Activated CD4-positive, CD25-positive, alpha-beta regulatory T cell treated with anti-CD3 and anti-CD28 coated beads, Interleukin-2, amount 50 U/mL, for 24 hours (primary cell): Measurements from ENCODE around the gene AP5S1.
A peak's percentile ranks its signal among the peaks of the same experiment; 100 is the strongest.
"Not testable (repeated sequence)": the region's sequence is repeated elsewhere in the genome, so short reads cannot be mapped to it uniquely, and the experiment has no call there.

Source experiments
- ATAC-seq, 2 donors: fragments of 150-1000 bp; cut with Tn5 transposase; one replicate each; pipeline ENCODE4 v1.10.0; 2021; ENCODE audit warnings: mild to moderate bottlenecking in 1 of 2, moderate library complexity in 1 of 2

AP5S1 gene, protein sequence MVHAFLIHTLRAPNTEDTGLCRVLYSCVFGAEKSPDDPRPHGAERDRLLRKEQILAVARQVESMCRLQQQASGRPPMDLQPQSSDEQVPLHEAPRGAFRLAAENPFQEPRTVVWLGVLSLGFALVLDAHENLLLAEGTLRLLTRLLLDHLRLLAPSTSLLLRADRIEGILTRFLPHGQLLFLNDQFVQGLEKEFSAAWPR

DNA sequence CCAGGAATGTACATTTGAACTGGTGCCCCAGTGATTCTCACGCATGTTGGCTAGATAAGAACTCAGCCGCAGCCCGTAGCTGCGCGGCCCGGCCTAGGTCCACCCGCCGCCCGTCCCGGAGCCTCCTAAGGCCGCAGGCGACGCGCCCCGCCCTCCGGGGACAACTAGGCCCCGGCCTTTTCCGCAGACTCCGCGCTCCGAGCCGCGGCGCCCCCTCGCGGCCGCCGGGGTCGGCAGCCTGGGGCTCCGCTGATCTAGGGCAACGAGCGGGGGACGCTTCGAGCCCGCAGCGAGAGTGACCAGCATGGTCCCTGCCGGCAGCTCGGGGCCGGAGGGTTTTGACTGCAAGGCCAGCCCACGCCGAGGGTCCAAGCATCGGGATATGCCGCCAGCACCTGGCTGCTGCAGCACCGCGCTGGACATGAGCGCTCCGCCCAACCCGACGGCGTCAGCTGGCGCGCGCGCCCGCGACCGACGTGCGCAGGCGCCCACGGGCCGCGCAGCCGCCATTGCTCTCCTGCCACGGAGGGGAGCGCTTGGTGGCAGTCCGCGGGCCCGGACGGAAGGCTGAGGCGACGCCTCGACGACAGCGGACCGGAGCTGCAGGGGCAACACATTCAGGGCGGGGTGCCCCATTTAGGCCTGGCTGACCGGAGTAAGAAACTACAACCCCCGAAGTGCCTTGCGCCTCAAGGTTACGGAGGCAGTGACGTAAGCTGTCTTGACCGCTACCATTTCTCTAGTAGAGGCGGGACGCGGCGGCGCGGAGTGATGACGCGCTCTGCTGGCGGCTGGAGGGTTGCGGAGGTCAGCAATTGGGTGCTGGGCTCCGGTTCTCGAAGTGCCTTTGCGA, at the start of gene AP5S1:
TSS of gene AP5S1 (plus strand) at position 500 of the 853 bp plus-strand sequence. CDS start 1,571 bp downstream, outside the sequence.
- peak; percentile 84 to 85 for ATAC-seq

DNA sequence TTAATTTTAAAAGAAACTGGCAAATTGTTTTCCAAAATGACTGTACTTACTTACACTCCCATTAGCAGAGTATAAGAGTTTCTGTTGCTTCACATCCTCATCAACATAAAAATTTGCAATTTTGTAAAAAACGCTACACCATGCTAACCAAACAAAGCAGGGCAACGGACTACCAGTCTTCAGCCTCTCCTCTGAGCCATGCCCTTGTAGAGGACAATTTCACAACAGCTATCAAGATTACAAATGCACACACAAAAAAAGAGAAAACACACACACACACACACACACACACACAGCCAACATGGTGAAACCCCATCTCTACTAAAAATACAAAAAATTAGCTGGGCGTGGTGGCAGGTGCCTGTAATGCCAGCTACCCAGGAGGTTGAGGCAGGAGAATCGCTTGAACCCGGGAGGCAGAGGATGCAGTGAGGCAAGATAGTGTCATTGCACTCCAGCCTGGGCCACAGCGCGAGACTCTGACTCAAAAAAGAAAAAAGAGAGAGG, 48.7 kb upstream of the AP5S1 start:
- no peak for ATAC-seq

DNA sequence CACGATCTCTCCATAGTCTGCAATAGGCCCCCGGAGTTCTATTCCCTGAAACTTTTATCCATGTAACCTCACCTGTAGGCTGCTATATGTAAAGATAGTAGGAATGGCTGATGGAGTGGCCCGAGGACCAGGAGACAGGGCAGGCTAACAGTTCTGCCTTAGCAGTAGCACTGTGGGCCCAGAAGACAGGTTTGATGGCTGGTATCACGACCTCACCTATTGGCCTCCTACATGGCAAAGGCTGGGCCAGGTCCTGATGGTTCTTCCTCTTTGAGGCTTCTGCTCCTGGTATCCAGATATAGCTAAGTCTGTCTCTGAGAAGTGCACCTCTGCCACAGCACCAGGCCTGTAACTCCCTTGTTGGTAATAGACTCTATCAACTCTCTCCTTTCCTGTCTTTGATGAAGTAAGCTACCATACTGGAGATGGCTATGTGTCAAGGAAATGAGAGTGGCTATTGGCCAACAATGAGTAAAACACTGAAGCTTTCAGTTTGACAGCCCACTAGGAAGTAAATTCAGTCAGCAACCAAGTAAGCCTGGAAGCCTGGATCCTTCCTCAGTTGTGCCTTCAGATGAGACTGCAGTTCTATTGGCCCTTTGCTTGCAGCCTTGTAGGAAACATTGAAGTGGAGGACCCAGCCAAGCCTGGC, 44.8 kb upstream of the AP5S1 start:
- ATAC-seq, result no peak

DNA sequence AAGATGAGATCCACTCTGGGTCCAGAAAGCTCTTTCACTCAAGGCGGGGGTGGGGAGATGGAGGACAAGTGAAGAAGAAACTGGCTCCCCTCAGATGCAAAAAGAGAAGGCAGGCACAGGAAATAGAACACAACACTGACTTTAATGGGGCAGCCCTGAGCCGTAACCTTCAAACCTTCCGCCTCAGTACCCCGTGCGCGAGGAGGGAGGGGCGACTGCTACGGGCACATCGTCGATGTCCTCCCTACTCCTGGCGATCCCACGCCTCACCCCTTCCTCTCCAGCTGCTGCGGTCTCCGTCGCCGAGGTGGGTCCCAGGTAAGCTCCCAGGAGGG, 43.0 kb upstream of the AP5S1 start:
- ATAC-seq, result peak; percentile 39 to 55

DNA sequence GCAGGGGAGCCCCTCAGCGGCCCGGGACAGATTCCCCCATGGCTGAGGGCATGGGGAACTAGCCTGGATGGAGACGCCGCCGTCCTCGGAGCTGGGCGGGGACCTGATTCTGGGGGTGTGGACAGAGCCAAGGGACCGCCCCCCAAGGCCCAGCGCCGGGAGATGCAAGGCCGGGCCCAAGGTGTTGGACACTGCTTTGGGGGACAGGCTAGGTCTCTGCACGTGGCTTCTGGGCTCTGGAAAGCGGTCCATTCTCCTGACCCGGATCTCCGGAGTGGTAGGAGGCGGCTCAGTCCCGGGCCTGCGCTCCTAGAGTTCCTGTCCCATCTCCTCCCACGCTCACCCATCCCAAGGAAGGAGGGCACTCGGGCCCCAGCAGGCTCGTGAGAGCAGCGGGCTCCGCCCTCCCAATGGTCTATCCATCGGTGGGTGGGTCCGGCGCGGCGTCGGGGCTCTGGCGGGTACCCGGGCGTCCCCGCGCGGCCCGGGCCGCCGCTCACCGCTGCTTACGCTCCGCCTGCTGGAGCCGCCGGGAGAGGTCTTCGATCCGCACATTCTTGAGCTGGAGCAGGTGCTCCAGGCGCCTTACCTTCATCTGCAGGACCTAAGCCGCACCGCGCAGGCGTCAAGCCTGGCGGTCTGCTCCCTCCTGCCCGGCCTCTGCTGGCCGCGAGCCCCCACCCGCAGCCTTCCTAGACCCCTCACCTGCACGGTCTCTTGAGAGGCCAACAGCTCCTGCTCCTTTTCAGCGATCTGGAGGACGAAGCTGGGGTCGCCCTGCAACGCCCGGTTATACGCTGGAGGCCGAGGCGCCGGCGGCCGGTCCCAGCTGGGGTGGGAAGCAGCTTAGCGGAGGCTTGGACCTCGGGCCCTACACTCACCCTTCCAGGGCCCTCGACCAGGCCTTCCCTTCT, 42.4 kb upstream of the AP5S1 start:
- peak; percentile 71 to 74 for ATAC-seq

DNA sequence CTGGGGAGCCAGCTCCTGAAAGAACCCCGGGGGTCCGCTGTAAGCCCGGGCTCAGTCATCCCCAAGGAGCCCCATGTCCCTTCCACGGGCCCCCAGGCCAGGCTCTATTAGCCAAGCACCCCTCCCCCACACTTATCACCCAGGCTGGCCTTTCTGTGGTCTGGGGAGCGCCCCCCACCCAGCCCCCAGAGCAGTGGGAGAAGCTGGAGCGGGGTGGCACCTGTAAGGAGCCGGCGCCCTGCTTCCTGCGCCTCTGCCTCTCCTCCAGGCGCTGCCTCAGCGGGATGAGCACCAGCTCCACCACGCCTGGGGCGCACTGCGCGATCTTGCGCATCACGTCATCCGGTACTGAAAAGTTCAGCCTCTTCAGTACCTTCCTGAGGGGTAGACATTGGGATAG, 41.4 kb upstream of the AP5S1 start:
- no peak for ATAC-seq

DNA sequence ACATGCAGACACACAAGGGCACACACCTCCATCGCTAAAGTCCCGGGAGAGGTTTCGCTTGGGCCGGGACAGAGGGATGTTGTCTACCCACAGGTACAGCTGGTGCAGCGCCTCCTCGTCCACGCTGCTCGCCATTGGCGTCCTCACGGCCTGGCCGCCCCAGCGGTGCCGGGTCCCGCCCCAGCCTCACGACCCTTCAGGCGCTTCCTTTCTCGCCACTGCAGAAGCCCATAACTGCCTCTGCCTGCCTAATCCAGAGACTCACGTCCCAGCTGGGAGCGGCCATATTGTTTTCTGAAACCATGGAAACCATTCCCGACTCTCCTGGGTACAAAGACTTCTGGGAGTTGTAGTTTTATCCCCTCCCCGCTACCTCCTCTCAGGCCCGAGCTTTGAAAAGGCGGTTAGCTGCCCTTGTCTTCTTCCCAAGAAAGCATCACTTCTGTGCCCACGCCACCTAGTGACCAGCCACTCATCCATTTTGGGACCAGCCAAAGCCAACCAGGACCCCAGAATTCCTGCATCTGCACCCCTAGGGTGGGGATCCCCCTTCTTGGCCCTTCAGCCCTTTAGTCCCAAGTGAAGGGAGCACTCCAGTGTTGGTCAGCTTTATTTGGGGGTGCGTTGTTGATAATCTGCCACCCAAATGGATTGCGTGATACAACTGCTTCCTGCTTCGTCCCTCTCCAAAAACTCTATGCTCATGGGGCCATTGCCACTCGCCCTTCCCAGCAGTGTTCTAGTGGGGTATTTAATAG, 39.0 kb upstream of the AP5S1 start, which contains the start of gene SPEF1:
TSS of gene SPEF1 (minus strand) at position 296 of the 758 bp plus-strand sequence. CDS start at position 135, 161 bp downstream.
- ATAC-seq, result peak; percentile 41 to 60

DNA sequence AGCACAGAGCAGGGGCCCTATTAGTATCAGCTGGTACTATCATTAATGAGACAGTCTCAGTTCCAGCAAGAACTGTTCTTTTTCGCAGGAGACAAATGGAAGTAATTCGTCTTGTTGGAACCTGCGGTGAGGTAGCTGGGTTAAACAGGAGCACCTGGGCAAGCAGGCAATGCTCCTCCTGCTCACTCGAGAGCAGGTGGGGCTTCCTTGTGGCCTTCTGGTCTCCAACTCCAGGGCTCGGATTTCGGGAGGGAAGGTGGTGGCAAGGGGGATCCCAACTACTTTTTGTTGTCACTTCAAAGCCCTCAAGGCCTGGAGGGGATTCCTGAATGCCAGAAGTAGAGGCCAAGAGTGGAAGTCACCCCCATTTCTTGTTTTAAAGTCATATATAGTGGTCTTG, 37.8 kb upstream of the AP5S1 start:
- no peak for ATAC-seq

DNA sequence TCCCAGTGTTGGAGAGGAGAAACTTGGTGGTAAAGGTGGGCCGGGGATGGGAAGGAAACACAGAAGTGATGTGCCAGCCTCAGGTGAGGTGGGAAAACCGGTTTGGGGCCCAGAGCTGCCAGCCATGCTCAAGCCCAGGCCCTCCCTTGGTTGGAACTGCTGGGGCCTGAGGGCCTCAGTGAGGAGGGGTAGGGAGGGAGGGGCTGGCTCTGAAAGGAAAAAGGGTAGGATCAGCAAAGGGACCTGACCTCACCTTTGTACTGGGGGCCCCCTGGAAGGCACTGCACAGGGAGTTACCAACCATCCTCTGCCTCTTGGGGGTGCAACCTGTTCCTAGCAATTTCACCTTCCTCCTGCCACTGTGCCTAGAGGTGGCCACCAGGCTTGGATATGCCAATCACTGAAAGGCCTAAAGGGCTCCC, 37.3 kb upstream of the AP5S1 start:
- ATAC-seq, result no peak

DNA sequence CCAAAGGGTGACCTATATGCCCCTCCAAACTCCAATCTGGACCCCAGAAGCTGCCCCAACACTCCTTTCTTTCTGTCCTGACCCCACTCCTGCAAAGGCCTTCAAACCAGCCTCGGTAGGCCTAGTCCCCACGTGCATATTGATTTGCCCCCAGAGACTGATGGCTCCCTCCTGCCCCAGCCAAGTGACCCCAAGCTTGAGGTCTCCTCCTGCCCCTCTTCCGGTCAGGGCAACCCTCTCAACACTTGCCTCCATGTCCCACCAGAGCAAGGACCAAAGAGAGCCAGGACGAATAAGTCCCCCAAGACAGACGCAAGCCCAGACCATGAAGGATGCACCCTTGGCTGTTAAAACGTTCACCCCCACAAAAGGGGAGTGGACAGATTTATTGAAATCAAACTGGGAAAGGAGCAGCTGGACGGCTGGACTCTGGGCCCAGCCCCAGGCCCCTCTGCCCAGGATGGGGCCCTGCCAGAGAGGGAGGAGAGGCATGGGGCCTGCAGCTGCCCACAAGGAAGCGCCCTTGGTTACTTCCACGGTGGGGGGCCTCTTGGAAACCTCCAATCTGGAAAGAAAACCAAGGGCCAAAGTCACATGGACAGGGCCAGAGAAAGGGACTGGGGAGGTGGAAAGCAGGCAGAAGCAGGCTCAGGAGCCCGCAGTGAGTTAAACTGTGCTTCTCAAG, 36.7 kb upstream of the AP5S1 start:
- ATAC-seq, result no peak

DNA sequence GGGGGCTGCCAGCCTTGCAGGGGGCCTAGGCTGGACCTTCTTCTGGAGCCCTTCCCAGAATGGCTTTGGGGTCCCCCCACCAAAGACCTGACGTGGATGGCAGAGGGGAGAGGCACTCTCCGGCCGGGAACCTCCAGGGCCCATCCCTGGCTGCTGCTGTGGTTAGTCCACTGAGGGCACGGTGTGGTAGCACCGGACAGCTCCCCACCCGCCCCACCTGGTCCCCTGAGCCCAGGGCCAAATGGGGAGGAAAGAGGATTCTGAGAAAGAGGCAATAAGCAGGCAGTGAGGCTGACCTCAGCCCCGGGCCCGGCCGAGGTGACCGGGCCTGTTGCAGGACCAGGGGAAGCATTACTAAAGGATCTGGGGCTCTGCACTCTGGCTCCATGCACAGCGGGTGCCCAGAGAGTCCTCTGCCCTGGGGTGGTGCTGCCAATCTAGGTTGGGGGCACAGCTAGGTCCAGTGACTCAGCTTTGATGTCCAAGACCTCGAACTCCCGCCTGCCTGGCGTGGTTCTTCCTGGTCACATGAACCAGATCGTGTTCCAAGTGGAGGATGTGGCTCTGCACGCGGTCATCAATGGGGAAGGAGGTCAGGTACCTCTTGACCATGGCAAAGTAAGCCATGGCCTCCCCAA, 36.0 kb upstream of the AP5S1 start:
- ATAC-seq, result no peak

DNA sequence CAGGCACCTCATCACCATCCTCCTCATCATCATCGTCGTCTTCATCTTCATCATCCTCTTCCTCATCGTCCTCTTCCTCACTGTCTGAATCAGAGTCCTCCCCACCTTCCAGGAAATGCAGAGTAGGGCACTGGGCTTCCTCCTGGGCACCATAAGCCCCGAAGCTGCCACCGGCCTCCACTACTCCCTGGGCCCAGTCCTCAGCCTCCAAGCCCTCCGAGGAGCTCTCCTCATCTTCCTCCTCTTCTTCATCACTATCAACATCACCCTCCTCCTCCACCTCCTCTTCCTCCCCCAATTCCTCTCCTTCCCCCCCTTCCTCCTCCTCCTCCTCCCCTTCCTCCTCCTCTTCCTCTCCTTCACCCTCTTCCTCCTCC, 35.5 kb upstream of the AP5S1 start:
- ATAC-seq, result no peak

DNA sequence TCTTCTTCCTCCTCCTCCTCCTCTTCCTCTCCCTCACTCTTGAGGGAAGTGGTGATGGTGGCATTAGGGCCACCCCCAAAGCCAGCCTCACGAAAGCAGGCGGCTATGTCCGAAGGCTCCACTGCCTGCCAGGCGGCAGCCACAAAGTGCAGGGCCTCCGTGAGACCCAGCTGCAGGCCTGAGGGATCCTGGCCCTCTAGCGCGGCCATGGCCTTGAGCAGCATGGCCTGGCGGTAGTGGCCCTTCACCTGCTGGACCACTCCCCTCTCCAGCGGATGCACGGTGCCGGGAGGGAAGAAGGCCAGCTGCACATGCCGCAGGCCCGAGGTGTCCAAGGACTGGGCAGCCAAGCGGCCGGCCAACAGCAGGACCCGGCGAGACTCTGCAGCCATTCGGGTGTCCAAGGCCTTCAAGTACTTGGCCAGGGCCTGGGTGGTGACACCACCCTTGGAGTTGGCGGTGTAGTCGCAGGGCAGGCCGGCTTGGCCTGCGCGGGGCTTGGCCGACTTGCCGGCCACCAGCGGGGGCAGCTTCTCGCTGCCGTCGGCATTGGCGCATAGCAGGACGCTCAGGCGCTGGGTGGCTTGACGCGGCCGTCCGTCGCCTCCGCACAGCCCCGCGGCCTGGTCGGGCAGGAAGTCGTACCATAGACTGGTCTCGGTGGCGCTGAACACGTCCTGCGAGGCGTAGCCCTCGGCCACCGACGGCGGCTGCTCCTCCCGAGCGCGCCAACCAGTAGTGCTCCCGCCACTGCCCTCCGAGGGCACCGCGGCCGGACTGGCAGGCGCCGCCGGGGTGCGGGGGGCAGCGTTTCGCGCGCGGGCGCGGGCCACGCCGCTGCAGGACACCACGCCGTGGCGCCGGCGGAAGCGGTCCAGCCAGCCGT, 34.9 kb upstream of the AP5S1 start:
- ATAC-seq, result no peak

DNA sequence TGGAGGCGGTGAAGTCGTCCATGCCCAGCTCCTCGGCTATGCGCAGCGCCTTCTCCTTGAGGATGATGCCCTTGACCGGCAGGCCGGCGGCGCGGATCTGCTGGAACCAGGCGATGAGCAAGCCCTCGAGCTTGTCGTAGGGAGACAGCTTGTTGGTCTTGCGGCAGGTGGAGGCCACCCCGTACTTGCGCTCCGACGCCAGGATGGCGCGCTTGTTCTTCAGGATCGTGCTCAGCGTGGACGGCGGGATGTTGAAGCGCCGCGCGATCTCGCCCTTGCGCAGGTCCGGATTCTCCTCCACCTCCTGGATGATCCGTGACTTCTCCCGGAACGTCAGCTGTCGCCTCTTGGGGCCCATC, 34.2 kb upstream of the AP5S1 start:
- ATAC-seq, result peak; percentile 27 to 30

DNA sequence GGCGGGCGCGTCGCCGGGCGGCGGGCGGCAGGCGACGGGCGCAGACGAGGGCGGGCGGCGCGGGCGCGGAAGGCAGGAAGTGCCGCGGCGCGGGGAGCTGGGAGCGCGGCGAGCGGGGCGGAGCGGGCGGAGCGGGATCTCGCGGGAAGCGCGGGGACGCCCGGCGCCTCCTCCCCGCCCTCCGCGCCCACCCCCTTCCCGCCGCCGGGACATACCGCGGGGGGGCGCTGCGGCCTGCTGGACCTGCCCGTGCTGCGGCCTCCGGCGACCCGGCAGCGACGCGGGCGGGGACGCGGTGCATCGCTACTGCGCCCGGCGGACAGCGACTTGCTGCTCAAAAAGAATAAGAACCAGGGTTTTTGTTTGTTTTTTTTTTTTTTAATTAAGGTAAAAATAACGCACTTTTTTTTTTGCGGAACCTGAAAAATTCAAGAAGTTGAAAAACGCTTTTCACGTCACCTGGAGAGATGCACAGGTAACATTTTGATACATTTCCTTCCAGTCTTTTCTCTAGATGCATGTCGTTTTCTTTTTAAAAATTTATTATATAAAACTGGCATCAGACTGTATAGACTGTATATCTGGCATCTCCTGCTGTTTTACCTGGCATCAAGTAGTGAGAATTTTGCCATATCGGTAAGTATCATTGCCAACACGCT, 33.6 kb upstream of the AP5S1 start, which contains the start of gene CENPB:
TSS of gene CENPB (minus strand) at position 76 of the 659 bp plus-strand sequence. CDS start 257 bp downstream, outside the sequence.
- peak; percentile 93 to 94 for ATAC-seq

DNA sequence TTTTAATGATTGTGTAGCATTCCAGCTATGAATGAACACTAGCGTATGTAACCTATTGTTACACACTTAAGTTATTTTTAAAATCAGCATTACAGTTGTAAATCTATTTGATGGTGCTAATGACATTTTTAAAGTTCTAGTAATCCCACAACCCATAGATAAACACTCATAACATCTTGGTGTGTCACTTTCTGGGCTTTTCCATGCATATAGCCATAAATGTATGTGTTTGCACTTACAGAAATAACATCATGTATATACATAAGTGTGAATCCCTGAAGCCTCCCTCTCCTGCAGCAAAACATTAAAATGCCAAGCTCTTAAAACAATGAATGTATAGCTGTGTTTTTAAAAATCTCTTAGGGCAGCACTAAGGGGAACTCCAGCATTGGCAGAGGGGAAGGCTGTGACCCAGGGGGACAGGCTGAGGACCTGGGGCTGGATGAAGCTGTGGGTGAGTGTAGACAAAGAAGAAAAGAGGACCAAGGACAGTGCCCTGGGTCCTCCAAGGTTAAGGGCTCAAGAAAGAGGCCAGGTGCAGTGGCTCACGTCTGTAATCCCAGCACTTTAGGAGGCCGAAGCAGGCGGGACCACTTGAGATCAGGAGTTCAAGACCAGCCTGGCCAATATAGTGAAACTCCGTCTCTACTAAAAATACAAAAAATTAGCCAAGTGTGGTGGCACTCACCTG, 32.9 kb upstream of the AP5S1 start:
- no peak for ATAC-seq

DNA sequence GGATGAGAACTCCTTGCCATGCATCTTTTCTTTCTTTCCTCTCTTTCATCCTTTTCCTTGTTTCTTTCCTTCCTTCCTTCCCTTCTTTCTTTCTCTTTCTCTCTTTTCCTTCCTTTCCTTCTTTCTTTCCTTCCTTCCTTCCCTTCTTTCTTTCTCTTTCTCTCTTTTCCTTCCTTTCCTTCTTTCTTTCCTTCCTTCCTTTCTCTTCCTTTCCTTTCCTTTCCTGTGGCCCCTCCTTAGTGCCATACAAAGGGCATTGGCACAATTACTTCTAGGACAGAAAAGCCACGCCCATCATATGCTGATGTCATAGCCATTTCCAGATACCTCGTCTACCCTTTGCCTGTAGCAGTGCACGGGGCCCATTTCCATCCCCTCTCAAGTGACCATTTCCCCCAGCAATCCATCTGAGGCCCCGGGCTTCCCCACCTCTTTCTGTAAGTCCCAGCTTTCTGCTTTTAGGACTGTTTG, 31.6 kb upstream of the AP5S1 start:
- no peak for ATAC-seq

DNA sequence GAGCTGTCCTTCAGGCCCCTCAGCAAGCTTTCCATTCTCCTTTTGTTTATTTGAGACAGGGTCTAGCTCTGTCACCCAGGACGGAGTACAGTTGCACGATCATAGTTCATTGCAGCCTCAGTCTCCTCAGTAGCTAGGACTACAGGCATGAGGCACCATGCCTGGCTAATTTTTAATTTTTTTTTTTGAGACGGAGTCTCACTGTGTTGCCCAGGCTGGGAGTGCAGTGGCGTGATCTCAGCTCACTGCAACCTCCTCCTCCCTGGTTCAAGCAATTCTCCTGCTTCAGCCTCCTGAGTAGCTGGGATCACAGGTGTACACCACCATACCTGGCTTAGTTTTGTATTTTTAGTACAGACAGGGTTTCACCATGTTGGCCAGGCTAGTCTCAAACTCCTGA, 31.1 kb upstream of the AP5S1 start:
- ATAC-seq, result not testable (repeated sequence)
